ENCODE measurements around the gene CEP20.
"Not testable (repeated sequence)": the region's sequence is repeated elsewhere in the genome, so short reads cannot be mapped to it uniquely, and the experiment has no call there.

The CEP20 gene

GRCh38 chr16:15853021-15853420 is 35.4 kb downstream of the CEP20 start:
- no peak overlapping the region for H3K4me2 ChIP-seq (ENCODE audit: insufficient read depth, low read length)
- DNase-seq (no peak), ATAC-seq (ENCODE audit: insufficient read depth, low read depth) (no peak)
- no peak overlapping the region for H3K4me3 ChIP-seq (ENCODE audit: low read depth in 1 of 2, low read length in 2 of 2)
- no peaks in the 10 kb centered on the region for H4K20me1 ChIP-seq (ENCODE audit: insufficient read depth, low read length)
- H3K4me1 ChIP-seq (ENCODE audit: insufficient read depth, low read length) = no peaks in the 10 kb centered on the region
- no peaks in the 10 kb centered on the region for H3K9me3 ChIP-seq (ENCODE audit: insufficient read depth, low read length, severe bottlenecking)
- H3K36me3 ChIP-seq (ENCODE audit: insufficient read depth, low read length) = no peaks in the 10 kb centered on the region
- H2AFZ ChIP-seq (ENCODE audit: low read depth, low read length) = no peak overlapping the region
- no peak overlapping the region for H3K9ac ChIP-seq (ENCODE audit: low read depth, low read length)
- TF ChIP-seq CTCF (IDR thresholded peaks at IDR 0.05; ENCODE audit: borderline replicate concordance, extremely low read depth, low read length, poor library complexity, severe bottlenecking) (no peak), EZH2 (IDR thresholded peaks at IDR 0.05; ENCODE audit: borderline replicate concordance, low read depth, low read length, severe bottlenecking) (no peak)
- H3K27ac ChIP-seq (ENCODE audit: low read length) = no peak overlapping the region
- peaks cover 3% of the 10 kb centered on the region for H3K27me3 ChIP-seq (ENCODE audit: insufficient read depth, low read length, poor library complexity)
- H3K79me2 ChIP-seq (ENCODE audit: insufficient read depth, low read length) = no peaks in the 10 kb centered on the region

DNA sequence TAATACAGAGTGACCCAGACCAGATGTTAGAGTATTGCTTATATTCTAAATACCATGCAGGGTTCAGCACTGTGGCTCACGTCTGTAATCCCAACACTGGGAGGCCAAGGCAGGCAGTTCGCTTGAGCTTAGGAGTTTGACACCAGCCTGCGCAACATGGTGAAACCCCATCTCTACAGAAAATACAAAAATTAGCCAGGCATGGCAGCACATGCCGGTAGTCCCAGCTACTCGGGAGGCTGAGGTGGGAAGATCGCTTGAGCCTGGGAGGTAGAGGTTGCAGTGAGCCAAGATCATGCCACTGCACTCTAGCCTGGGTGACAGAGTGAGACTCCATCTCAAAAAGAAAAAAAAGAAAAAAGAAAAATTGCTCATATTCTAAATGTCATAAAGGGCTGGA is 37.8 kb downstream of the CEP20 start:
- not testable (repeated sequence) for H3K9me3 ChIP-seq (ENCODE audit: insufficient read depth, low read length, severe bottlenecking); H3K27ac ChIP-seq (ENCODE audit: low read length); ATAC-seq (ENCODE audit: insufficient read depth, low read depth); DNase-seq; H3K4me3 ChIP-seq (ENCODE audit: low read depth in 1 of 2, low read length in 2 of 2); H2AFZ ChIP-seq (ENCODE audit: low read depth, low read length); H4K20me1 ChIP-seq (ENCODE audit: insufficient read depth, low read length); H3K4me1 ChIP-seq (ENCODE audit: insufficient read depth, low read length); H3K36me3 ChIP-seq (ENCODE audit: insufficient read depth, low read length); H3K9ac ChIP-seq (ENCODE audit: low read depth, low read length); H3K4me2 ChIP-seq (ENCODE audit: insufficient read depth, low read length); H3K27me3 ChIP-seq (ENCODE audit: insufficient read depth, low read length, poor library complexity); H3K79me2 ChIP-seq (ENCODE audit: insufficient read depth, low read length)

DNA sequence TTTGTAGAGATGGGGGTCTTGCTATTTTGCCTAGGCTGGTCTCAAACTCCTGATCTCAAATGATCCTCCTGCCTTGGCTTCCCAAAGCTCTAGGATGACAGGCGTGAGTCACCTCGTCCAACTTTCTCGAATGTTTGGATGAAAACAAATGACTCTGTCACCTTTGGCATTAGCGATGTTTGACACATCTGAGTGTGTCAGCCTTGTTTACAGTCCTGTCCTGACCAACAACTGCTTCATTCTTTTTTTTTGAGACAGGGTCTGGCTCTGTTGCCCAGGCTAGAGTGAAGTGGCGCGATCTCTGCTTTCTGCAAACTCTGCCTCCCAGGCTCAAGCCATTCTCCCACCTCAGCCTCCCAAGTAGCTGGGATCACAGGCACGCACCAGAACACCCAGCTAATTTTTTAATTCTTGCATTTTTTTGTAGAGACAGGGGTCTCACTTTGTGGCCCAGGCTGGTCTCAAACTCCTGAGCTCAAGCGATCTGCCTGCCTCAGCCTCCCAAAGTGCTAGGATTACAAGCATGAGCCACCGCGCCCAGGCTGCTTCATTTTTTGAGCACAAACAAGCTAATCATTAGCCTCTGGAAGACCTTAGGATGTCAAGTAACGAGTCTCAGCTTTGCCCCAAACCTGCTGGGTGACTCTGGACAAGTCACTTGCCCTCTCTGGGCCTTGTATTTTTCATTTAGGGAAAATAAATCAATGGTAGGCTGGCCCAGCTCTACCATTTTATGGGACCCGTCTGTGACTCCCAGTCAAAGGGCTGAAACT is 39.0 kb downstream of the CEP20 start:
- Histone ChIP-seq H3K36me3 (ENCODE audit: insufficient read depth, low read length) (no peaks in the 10 kb centered on the region), H3K4me3 (ENCODE audit: low read depth in 1 of 2, low read length in 2 of 2) (no peak overlapping the region), H3K9me3 (ENCODE audit: insufficient read depth, low read length, severe bottlenecking) (no peaks in the 10 kb centered on the region), H3K9ac (ENCODE audit: low read depth, low read length) (no peak overlapping the region), H3K79me2 (ENCODE audit: insufficient read depth, low read length) (no peaks in the 10 kb centered on the region), H3K4me2 (ENCODE audit: insufficient read depth, low read length) (no peak overlapping the region), H4K20me1 (ENCODE audit: insufficient read depth, low read length) (no peaks in the 10 kb centered on the region), H3K27me3 (ENCODE audit: insufficient read depth, low read length, poor library complexity) (no peaks in the 10 kb centered on the region), H3K4me1 (ENCODE audit: insufficient read depth, low read length) (no peaks in the 10 kb centered on the region), H2AFZ (ENCODE audit: low read depth, low read length) (no peak overlapping the region), H3K27ac (ENCODE audit: low read length) (no peak overlapping the region)
- TF ChIP-seq EZH2 (IDR thresholded peaks at IDR 0.05; ENCODE audit: borderline replicate concordance, low read depth, low read length, severe bottlenecking) (no peak), CTCF (IDR thresholded peaks at IDR 0.05; ENCODE audit: borderline replicate concordance, extremely low read depth, low read length, poor library complexity, severe bottlenecking) (no peak)
- no peak for DNase-seq
- no peak for ATAC-seq (ENCODE audit: insufficient read depth, low read depth)

DNA sequence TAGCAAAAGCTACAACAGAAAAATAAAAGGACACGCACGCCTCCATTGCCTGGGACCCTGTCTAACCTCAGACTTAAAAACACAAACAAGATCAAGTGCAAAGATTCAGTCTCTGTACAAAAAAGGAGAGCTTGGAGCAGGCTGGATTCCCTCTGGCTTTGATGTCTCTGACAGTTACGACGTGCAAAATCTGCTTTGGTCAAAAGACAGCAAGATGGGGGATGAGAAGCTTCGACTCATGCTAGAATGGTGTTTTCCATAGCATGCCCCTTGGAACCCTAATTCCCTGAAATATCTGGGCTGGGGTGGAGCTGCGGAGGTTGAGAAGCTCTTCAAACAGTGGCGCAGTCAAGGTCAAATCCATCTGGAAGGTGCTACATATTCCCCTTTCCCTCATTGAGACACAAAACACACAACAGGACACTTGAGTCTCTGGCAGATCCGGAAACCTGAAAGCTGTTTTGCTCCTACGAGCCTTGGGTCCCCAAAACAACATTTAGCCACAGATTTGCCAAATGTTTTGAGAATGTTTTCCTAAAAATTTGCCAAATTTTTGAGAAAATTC is 40.7 kb downstream of the CEP20 start:
- Histone ChIP-seq H3K4me3 (ENCODE audit: low read depth in 1 of 2, low read length in 2 of 2) (no peak overlapping the region), H2AFZ (ENCODE audit: low read depth, low read length) (no peak overlapping the region), H3K79me2 (ENCODE audit: insufficient read depth, low read length) (no peaks in the 10 kb centered on the region), H3K36me3 (ENCODE audit: insufficient read depth, low read length) (no peaks in the 10 kb centered on the region), H3K27me3 (ENCODE audit: insufficient read depth, low read length, poor library complexity) (no peaks in the 10 kb centered on the region), H4K20me1 (ENCODE audit: insufficient read depth, low read length) (no peaks in the 10 kb centered on the region), H3K9me3 (ENCODE audit: insufficient read depth, low read length, severe bottlenecking) (no peaks in the 10 kb centered on the region), H3K27ac (ENCODE audit: low read length) (no peak overlapping the region), H3K4me1 (ENCODE audit: insufficient read depth, low read length) (no peaks in the 10 kb centered on the region), H3K4me2 (ENCODE audit: insufficient read depth, low read length) (no peak overlapping the region), H3K9ac (ENCODE audit: low read depth, low read length) (no peak overlapping the region)
- TF ChIP-seq CTCF (IDR thresholded peaks at IDR 0.05; ENCODE audit: borderline replicate concordance, extremely low read depth, low read length, poor library complexity, severe bottlenecking) (no peak), EZH2 (IDR thresholded peaks at IDR 0.05; ENCODE audit: borderline replicate concordance, low read depth, low read length, severe bottlenecking) (no peak)
- ATAC-seq (ENCODE audit: insufficient read depth, low read depth) (no peak), DNase-seq (no peak)

All from DND-41 (cell line).